ENCODE measurements around the gene C5orf63.
A peak's percentile ranks its signal among the peaks of the same experiment; 100 is the strongest.
"Not testable (repeated sequence)": the region's sequence is repeated elsewhere in the genome, so short reads cannot be mapped to it uniquely, and the experiment has no call there.

Gene C5orf63

GRCh38 chr5:127031863-127032232, 41.5 kb downstream of the C5orf63 start:
- DNase-seq (ENCODE audit: low spot score) = no peak

- DNase-seq (ENCODE audit: low spot score) = peak; percentile 11
These were observed 42.0 kb downstream of the C5orf63 start for GRCh38 chr5:127031147-127031862.

- DNase-seq (ENCODE audit: low spot score) = peak; percentile 94
These were observed 42.8 kb downstream of the C5orf63 start, which contains the start of gene MARCHF3 for GRCh38 chr5:127030259-127031146. TSS of gene MARCHF3 (minus strand) at chr5:127030558. CDS start at chr5:126918171, 112,387 bp downstream.

- DNase-seq (ENCODE audit: low spot score) = peak; percentile 69
These were observed 43.6 kb downstream of the C5orf63 start for GRCh38 chr5:127029581-127030258.

GRCh38 chr5:127028822-127029457, 44.4 kb downstream of the C5orf63 start:
- DNase-seq (ENCODE audit: low spot score) = peak; percentile 62

GRCh38 chr5:127027539-127027938, 45.8 kb downstream of the C5orf63 start:
- DNase-seq (ENCODE audit: low spot score) = no peak

- no peak for DNase-seq (ENCODE audit: low spot score)
These were observed 47.1 kb downstream of the C5orf63 start for GRCh38 chr5:127026166-127026565.

- no peak for DNase-seq (ENCODE audit: low spot score)
These were observed 47.8 kb downstream of the C5orf63 start for GRCh38 chr5:127025467-127025866.

- no peak for DNase-seq (ENCODE audit: low spot score)
These were observed 48.5 kb downstream of the C5orf63 start for GRCh38 chr5:127024821-127025220.

GRCh38 chr5:127023552-127024191, 49.6 kb downstream of the C5orf63 start:
- not testable (repeated sequence) for DNase-seq (ENCODE audit: low spot score)

GRCh38 chr5:127022846-127023245, 50.5 kb downstream of the C5orf63 start:
- no peak for DNase-seq (ENCODE audit: low spot score)

- no peak for DNase-seq (ENCODE audit: low spot score)
These were observed 53.4 kb downstream of the C5orf63 start for GRCh38 chr5:127019928-127020327.

GRCh38 chr5:127016722-127017121, 56.6 kb downstream of the C5orf63 start:
- DNase-seq (ENCODE audit: low spot score) = not testable (repeated sequence)

GRCh38 chr5:127015716-127016115, 57.6 kb downstream of the C5orf63 start:
- DNase-seq (ENCODE audit: low spot score) = no peak

- DNase-seq (ENCODE audit: low spot score) = no peak
These were observed 58.7 kb downstream of the C5orf63 start for GRCh38 chr5:127014573-127014972.

GRCh38 chr5:127013407-127013806, 59.9 kb downstream of the C5orf63 start:
- no peak for DNase-seq (ENCODE audit: low spot score)

GRCh38 chr5:127012916-127013315, 60.4 kb downstream of the C5orf63 start:
- no peak for DNase-seq (ENCODE audit: low spot score)

GRCh38 chr5:127011961-127012644, 61.2 kb downstream of the C5orf63 start:
- no peak for DNase-seq (ENCODE audit: low spot score)

- no peak for DNase-seq (ENCODE audit: low spot score)
These were observed 62.1 kb downstream of the C5orf63 start for GRCh38 chr5:127011153-127011552.

GRCh38 chr5:127010362-127010761, 62.9 kb downstream of the C5orf63 start:
- no peak for DNase-seq (ENCODE audit: low spot score)

Data from SK-N-DZ (cell line).